Measurements from ENCODE around the gene CD274.

CD274 gene

DNA sequence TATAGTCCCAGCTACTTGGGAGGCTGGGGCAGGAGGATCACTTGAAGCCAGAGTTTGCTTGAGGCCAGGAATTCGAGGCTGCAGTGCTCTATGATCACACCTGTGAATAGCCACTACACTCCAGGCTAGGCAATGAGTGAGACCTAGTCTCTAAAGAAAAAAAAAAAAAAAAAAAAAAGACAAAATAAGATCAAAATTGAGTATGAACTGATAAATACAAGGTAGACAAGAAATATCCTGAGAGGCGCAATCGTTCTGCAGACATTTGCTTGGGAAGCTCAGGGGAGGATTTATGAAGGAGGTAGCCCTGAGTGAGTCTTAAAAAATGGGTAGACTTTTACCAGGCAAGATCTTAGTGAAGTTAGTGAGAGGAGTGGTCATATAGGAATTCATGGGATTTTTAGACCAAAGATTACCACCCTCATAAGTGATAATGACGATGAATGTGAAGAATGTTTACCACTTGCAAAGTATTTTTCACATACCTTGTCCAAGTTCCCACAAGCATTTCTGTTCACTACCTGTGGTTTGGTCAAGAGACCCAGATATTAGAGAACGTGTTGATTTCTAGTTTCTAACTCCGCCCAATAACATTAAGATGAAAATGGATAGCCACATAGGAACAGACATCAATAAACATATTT, 64.4 kb downstream of the CD274 start:
- Histone ChIP-seq H3F3A (ENCODE audit: insufficient read depth, low read length) (no peaks in the 10 kb centered on the region), H3K36me3 (ENCODE audit: insufficient read depth, low read length) (no peaks in the 10 kb centered on the region), H3K27me3 (ENCODE audit: insufficient read depth, low read length) (no peaks in the 10 kb centered on the region), H3K79me2 (ENCODE audit: insufficient read depth, low read length) (no peaks in the 10 kb centered on the region), H3K27ac (ENCODE audit: low read depth, low read length, poor library complexity, severe bottlenecking) (no peak overlapping the region), H3K4me3 (ENCODE audit: low read depth, low read length, poor library complexity, severe bottlenecking) (no peak overlapping the region), H3K9me3 (ENCODE audit: low read length) (no peaks in the 10 kb centered on the region), H3K4me2 (ENCODE audit: low read length) (no peak overlapping the region), H3K9ac (ENCODE audit: low read length) (no peak overlapping the region), H2AFZ (ENCODE audit: low read length) (no peak overlapping the region), H3K9me2 (ENCODE audit: low read depth, low read length) (no peaks in the 10 kb centered on the region), H3K4me1 (ENCODE audit: insufficient read depth, low read length, severe bottlenecking) (no peaks in the 10 kb centered on the region), H4K20me1 (ENCODE audit: insufficient read depth, low read length) (no peaks in the 10 kb centered on the region)
- no peak for TF ChIP-seq EZH2 (IDR thresholded peaks at IDR 0.05; ENCODE audit: borderline replicate concordance, low read length)
- TF ChIP-seq, protein P1, sequence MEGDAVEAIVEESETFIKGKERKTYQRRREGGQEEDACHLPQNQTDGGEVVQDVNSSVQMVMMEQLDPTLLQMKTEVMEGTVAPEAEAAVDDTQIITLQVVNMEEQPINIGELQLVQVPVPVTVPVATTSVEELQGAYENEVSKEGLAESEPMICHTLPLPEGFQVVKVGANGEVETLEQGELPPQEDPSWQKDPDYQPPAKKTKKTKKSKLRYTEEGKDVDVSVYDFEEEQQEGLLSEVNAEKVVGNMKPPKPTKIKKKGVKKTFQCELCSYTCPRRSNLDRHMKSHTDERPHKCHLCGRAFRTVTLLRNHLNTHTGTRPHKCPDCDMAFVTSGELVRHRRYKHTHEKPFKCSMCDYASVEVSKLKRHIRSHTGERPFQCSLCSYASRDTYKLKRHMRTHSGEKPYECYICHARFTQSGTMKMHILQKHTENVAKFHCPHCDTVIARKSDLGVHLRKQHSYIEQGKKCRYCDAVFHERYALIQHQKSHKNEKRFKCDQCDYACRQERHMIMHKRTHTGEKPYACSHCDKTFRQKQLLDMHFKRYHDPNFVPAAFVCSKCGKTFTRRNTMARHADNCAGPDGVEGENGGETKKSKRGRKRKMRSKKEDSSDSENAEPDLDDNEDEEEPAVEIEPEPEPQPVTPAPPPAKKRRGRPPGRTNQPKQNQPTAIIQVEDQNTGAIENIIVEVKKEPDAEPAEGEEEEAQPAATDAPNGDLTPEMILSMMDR (IDR thresholded peaks at IDR 0.05; ENCODE audit: low read length), result no peak

DNA sequence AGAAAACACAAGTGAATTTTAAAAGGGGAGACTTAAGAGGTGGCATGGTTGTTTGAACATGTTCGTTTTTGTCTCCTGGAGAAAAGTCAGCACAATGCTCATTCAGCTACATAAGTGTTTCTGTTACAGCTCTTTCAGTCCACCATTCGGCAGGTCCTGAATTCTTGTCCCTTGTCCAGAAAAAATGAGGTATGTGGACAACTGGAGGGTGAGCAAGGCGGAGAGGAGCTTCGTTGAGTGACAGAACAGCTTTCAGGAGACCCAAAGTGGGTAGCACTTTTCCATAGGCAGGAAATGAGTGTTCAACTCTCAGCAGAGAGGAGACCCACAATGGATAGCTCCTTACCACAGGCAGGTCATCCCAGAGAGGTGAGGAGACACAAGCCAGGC, 64.9 kb downstream of the CD274 start:
- H3K27ac ChIP-seq (ENCODE audit: low read depth, low read length, poor library complexity, severe bottlenecking), result no peak overlapping the region
- no peak overlapping the region for H3K4me3 ChIP-seq (ENCODE audit: low read depth, low read length, poor library complexity, severe bottlenecking)
- H3K4me1 ChIP-seq (ENCODE audit: insufficient read depth, low read length, severe bottlenecking), result no peaks in the 10 kb centered on the region
- H4K20me1 ChIP-seq (ENCODE audit: insufficient read depth, low read length), result no peaks in the 10 kb centered on the region
- no peaks in the 10 kb centered on the region for H3K79me2 ChIP-seq (ENCODE audit: insufficient read depth, low read length)
- H3K36me3 ChIP-seq (ENCODE audit: insufficient read depth, low read length), result no peaks in the 10 kb centered on the region
- TF ChIP-seq EZH2 (IDR thresholded peaks at IDR 0.05; ENCODE audit: borderline replicate concordance, low read length), result no peak
- H3K4me2 ChIP-seq (ENCODE audit: low read length), result no peak overlapping the region
- no peaks in the 10 kb centered on the region for H3F3A ChIP-seq (ENCODE audit: insufficient read depth, low read length)
- H3K9me3 ChIP-seq (ENCODE audit: low read length), result no peaks in the 10 kb centered on the region
- H3K27me3 ChIP-seq (ENCODE audit: insufficient read depth, low read length), result no peaks in the 10 kb centered on the region
- H3K9me2 ChIP-seq (ENCODE audit: low read depth, low read length), result no peaks in the 10 kb centered on the region
- no peak overlapping the region for H3K9ac ChIP-seq (ENCODE audit: low read length)
- H2AFZ ChIP-seq (ENCODE audit: low read length), result no peak overlapping the region

DNA sequence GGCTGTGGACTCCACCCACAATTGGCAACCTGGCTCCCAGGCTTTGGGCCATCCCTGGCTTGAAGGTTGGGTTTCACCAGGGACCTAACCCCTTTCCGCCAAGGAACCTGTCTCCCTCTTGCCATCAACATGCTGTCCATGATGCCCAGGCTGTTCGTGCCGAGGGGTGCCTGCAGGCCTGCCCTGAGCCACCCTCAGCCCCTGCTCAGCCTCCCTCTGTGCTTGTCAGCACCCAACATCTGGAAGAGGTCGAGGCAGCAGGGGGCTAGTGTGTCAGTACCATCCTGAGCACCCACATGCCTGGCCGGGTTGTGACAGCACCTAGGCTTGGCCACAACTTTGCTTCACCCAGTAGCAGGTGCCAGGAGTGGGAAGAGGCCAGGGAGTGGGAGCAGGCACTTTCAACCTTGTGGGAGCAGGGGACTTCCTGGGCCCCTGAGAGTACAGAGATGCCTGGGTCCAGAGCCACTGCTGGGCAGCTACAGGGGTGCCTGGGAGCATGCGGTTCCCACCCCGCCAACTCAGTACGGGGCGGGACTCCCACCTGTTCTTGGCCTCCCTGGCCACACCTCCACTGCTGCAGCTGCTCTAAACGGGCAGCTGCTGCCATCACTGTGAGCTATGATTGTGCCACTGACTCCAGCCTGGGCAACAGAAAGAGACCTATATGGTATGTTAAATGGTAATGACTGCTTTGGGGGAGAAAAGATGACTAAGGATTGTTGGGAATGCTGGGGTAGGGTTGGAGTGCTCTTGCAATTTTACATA, 66.3 kb downstream of the CD274 start:
- Histone ChIP-seq H3K9ac (ENCODE audit: low read length) (no peak overlapping the region), H3K36me3 (ENCODE audit: insufficient read depth, low read length) (no peaks in the 10 kb centered on the region), H3F3A (ENCODE audit: insufficient read depth, low read length) (no peaks in the 10 kb centered on the region), H3K4me1 (ENCODE audit: insufficient read depth, low read length, severe bottlenecking) (no peaks in the 10 kb centered on the region), H3K27ac (ENCODE audit: low read depth, low read length, poor library complexity, severe bottlenecking) (no peak overlapping the region), H3K9me3 (ENCODE audit: low read length) (no peaks in the 10 kb centered on the region), H4K20me1 (ENCODE audit: insufficient read depth, low read length) (no peaks in the 10 kb centered on the region), H3K9me2 (ENCODE audit: low read depth, low read length) (no peaks in the 10 kb centered on the region), H3K79me2 (ENCODE audit: insufficient read depth, low read length) (no peaks in the 10 kb centered on the region), H2AFZ (ENCODE audit: low read length) (no peak overlapping the region), H3K27me3 (ENCODE audit: insufficient read depth, low read length) (no peaks in the 10 kb centered on the region), H3K4me3 (ENCODE audit: low read depth, low read length, poor library complexity, severe bottlenecking) (no peak overlapping the region), H3K4me2 (ENCODE audit: low read length) (no peak overlapping the region)
- TF ChIP-seq, protein P1 (IDR thresholded peaks at IDR 0.05; ENCODE audit: low read length), result no peak
- no peak for TF ChIP-seq EZH2 (IDR thresholded peaks at IDR 0.05; ENCODE audit: borderline replicate concordance, low read length)

All from OCI-LY1 (cell line).